GM19328 (cell line): ENCODE data around the gene OR2AT4.
"Not testable (repeated sequence)": the region's sequence is repeated elsewhere in the genome, so short reads cannot be mapped to it uniquely, and the experiment has no call there.

Experiments used
- ATAC-seq: cut with Tn5 transposase; IDR thresholded peaks from one replicate; pipeline ENCODE4 v1.9.1; 2021; ENCODE audit warnings: mild to moderate bottlenecking, moderate library complexity; ENCODE audit not compliant: unreplicated experiment

Gene OR2AT4

GRCh38 chr11:75068993-75069392 lies 27.7 kb downstream of the OR2AT4 start:
- ATAC-seq: no peak

GRCh38 chr11:75068559-75068958 lies 28.1 kb downstream of the OR2AT4 start:
- ATAC-seq: no peak

- ATAC-seq: no peak
These were observed 30.6 kb downstream of the OR2AT4 start for GRCh38 chr11:75066061-75066460.

DNA sequence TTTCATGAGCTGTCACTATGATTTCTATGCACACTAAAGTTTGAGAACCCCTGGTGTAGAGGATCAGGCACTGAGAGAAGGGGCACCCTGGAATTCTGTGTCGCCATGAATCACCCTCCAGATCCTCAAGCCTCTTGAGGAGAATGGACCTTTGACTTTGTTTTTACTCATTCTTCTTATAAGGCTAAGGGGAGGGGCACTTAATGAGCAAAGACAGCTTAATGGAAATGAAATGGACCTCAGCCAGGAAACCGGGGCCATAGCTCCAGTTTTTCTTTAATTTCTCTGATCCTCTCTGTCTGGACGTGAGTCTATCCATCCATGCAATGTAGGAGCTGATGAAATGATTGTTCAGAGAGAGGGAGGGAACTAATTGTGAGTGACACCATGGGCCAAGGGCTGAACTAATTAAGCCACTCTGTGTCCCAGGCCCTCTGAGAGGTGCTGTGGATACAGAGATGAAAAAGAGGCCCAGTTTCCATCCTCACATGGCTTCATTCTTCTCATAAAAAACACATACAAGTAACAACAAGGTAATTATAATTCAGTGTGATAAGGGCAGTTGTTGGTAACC lies 32.8 kb downstream of the OR2AT4 start:
- no peak for ATAC-seq

- no peak for ATAC-seq
These were observed 37.4 kb downstream of the OR2AT4 start for GRCh38 chr11:75059299-75059698.

DNA sequence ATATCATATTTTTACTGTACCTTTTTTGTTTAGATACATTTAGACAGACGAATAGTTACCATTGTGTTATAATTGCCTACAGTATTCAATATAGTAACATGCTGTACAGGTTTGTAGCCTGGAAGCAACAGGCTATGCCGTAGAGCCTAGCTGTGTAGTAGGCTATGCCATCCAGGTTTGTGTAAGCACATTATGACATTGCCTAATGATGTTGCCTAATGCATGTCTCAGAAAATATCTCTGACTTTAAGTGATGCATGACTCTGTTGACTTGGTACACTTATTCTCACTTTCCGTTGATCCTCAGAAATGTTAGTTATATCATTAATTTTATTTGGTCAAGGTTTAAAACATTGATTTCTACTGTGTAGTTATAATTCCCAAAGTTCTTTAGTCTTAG lies 39.9 kb downstream of the OR2AT4 start:
- ATAC-seq: no peak

GRCh38 chr11:75055511-75055910 lies 41.2 kb downstream of the OR2AT4 start:
- no peak for ATAC-seq

DNA sequence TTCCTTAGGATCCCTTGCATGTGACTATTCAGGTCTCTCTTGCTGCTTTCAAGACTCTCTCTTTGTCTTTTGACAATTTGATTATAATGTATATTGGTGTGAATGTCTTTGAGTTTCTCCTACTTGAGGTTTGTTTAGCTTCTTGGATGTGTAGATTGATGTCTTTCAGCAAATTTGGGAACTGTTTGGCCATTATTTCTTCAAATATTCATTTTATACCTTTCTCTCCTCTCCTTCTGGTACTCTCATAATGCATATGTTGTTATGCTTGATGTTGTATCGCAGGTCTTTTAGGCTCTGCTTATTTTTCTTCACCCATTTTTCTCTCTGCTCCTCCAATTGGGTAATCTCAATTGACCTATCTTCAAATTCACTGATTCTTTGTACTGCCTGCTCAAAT lies 44.2 kb downstream of the OR2AT4 start:
- ATAC-seq: no peak

DNA sequence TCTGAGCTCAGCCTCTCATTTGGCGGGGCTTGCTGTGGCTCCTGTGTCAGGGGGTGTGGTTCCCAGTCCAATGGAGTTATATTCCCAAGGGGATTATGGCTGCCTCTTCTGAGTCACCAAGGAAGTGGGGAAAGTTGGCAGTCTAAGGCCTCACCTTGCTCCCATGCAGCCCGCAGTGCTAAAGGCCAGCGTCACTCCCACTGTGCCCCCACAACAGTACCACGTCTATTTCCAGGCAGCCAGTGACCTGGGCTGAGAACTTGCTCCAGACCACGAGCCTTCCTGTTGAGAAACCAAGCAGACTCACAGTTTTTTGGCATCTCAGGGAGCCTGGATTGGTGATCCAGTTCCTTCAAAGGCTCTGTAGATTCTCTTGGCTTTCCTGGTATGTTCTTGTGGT lies 45.6 kb downstream of the OR2AT4 start:
- ATAC-seq: no peak

GRCh38 chr11:75050516-75050915 lies 46.2 kb downstream of the OR2AT4 start:
- ATAC-seq: no peak

GRCh38 chr11:75049501-75050266 lies 47.0 kb downstream of the OR2AT4 start:
- not testable (repeated sequence) for ATAC-seq

GRCh38 chr11:75047191-75047590 lies 49.5 kb downstream of the OR2AT4 start:
- no peak for ATAC-seq

- not testable (repeated sequence) for ATAC-seq
These were observed 50.0 kb downstream of the OR2AT4 start for GRCh38 chr11:75046668-75047067.

- ATAC-seq: not testable (repeated sequence)
These were observed 52.1 kb downstream of the OR2AT4 start for GRCh38 chr11:75044381-75045170.

DNA sequence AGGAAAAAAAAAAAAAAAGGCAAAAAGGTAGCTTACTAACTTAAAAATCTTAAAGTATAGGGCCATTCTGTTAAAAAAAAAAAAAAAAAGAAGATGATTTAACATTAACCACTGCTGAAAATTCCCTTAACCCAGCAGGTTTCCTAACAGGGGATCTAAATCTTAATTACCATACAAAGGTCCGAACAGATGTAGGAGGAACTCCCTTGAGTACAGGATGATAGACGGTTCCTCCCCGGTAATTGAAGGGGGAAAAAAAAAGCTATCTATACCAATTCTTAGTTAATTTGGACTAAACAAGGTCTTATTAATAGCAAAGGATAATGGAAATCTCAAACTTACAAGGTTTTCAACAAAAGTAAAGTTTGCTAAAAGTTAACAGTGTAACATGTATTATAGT lies 54.9 kb downstream of the OR2AT4 start:
- not testable (repeated sequence) for ATAC-seq

DNA sequence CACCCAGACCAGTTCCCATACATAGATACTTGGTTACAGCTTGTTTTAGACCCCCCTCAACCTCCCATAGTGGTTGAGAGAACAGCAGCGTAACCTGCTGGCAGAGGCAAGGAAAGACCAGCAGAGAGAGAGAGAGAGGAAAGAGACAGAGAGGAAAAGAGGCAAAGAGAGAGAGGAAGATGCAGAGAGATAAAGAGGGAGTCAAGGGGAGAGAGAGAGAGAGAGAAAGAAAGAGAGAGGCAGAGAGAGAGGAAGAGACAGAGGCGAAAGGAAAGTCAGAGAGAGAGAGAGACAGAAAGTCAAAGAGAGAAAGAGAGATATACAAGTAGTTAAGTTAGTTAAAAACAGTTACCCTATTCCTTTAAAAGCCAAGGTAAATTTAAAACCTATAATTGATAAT lies 55.4 kb downstream of the OR2AT4 start:
- no peak for ATAC-seq

GRCh38 chr11:75040167-75040770 lies 56.4 kb downstream of the OR2AT4 start:
- ATAC-seq: no peak

GRCh38 chr11:75035911-75036565 lies 60.6 kb downstream of the OR2AT4 start:
- no peak for ATAC-seq

DNA sequence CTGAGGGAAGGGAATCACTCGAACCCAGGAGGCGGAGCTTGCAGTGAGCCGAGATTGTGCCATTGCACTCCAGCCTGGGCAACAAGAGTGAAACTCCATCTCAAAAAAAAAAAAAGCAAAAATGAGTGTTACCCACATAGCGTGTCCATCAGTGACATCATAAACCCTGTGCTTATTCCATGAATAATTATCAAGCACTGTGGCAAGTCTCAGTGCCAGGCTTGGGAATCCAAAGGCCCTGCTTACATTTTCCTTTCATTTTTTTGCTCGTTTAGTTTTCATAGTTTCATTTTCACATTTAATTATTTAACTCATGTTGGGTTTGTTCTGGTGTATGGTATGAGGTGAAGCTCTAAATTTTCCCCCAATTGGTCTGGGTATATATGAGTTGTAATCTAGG lies 61.4 kb downstream of the OR2AT4 start:
- ATAC-seq: no peak

DNA sequence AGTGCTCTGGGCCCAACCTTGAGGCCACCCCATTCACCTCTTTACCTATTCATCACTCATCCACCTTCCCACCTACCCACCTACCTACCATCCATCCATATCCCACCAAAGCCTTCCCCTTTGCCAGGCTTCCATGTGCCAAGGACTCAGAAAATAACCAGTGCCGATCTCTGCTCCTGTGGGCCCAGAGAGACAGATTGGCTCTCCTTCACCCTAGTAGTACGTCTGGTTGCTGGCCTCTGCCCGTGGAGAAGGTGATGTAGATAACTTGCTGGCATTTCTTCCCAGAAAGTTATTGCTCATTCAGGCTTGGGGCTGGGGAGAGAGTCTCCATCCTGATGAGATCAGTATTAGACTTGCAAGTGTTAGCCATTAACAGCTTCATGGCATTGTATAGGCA lies 62.8 kb downstream of the OR2AT4 start:
- no peak for ATAC-seq

- no peak for ATAC-seq
These were observed 64.1 kb downstream of the OR2AT4 start for GRCh38 chr11:75032550-75032935.
